ENCODE measurements around the gene RNF114. TPM values are rescaled to one million over a fixed set of nuclear protein-coding genes. Genes with fewer than 3 reads are reported as not detected.

RNF114 gene
- total RNA-seq, 1 donor from 2014 or later, result 46.8 TPM

DNA sequence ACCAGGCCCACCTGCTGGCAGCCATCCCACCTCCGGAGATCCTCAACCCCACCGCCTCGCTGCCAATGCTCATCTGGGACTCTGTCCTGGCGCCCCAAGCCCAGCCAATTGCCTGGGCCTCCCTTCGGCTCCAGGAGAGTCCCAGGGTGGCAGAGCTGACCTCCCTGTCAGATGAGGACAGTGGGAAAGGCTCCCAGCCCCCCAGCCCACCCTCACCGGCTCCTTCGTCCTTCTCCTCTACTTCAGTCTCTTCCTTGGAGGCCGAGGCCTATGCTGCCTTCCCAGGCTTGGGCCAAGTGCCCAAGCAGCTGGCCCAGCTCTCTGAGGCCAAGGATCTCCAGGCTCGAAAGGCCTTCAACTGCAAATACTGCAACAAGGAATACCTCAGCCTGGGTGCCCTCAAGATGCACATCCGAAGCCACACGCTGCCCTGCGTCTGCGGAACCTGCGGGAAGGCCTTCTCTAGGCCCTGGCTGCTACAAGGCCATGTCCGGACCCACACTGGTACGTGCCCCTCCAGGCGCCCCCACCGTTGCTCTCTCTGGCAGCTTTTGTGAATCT is 47.7 kb downstream of the RNF114 start:
- H3K4me1 Mint-ChIP-seq (ENCODE audit: unreplicated experiment), result peaks cover 70% of the 10 kb centered on the region
- H3K27ac Mint-ChIP-seq (ENCODE audit: unreplicated experiment), result peak overlapping the region; percentile 59
- peaks cover 22% of the 10 kb centered on the region for H3K36me3 Mint-ChIP-seq (ENCODE audit: low read depth, unreplicated experiment)
- H3K4me3 Mint-ChIP-seq (ENCODE audit: unreplicated experiment), result peak overlapping the region; percentile 98
- DNase-seq (ENCODE audit: low spot score), result no peak
- H3K9me3 Mint-ChIP-seq (ENCODE audit: unreplicated experiment), result no peaks in the 10 kb centered on the region
- H3K27me3 Mint-ChIP-seq (ENCODE audit: unreplicated experiment), result peaks cover 13% of the 10 kb centered on the region
- TF ChIP-seq, protein P1, sequence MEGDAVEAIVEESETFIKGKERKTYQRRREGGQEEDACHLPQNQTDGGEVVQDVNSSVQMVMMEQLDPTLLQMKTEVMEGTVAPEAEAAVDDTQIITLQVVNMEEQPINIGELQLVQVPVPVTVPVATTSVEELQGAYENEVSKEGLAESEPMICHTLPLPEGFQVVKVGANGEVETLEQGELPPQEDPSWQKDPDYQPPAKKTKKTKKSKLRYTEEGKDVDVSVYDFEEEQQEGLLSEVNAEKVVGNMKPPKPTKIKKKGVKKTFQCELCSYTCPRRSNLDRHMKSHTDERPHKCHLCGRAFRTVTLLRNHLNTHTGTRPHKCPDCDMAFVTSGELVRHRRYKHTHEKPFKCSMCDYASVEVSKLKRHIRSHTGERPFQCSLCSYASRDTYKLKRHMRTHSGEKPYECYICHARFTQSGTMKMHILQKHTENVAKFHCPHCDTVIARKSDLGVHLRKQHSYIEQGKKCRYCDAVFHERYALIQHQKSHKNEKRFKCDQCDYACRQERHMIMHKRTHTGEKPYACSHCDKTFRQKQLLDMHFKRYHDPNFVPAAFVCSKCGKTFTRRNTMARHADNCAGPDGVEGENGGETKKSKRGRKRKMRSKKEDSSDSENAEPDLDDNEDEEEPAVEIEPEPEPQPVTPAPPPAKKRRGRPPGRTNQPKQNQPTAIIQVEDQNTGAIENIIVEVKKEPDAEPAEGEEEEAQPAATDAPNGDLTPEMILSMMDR (IDR thresholded peaks at IDR 0.05; ENCODE audit: unreplicated experiment), result no peak

DNA sequence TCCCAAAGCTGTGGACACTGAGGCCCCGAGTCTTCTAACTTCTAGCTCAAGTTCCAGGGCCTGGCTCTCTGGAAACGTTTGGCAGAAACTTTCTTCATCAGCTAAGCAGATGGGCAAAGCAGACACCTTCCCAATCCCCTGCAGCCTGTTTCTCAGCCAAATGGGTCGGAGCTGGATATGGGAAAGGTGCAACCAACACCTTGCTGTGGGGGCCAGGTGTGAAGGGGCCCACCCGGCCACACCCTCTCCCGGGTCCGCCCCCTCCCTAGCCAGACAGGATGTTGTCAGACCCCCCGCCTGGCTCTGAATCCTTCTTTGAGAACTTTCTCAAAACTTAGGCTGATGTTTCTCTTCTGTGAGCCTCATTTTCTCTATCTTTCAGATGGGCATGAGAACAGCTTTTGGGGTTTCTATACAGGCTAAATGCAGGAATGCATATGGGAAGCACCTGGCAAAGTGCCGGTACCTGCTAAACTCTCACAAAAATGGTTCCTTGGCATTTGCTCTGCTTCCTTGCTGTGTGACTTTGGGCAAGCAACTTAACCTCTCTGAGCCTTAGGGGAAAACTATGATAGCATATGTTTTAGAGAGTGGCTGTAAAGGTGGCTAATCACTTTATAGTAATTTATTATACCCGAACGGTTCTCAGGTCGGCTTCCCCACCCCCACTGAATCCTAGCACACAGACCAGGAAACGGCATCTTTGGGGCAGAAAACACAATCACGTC is 48.4 kb downstream of the RNF114 start:
- TF ChIP-seq, protein P1 (IDR thresholded peaks at IDR 0.05; ENCODE audit: unreplicated experiment), result no peak
- DNase-seq (ENCODE audit: low spot score), result no peak
- no peaks in the 10 kb centered on the region for H3K9me3 Mint-ChIP-seq (ENCODE audit: unreplicated experiment)
- H3K4me1 Mint-ChIP-seq (ENCODE audit: unreplicated experiment), result peaks cover 73% of the 10 kb centered on the region
- H3K36me3 Mint-ChIP-seq (ENCODE audit: low read depth, unreplicated experiment), result peaks cover 27% of the 10 kb centered on the region
- H3K27me3 Mint-ChIP-seq (ENCODE audit: unreplicated experiment), result peaks cover 13% of the 10 kb centered on the region
- H3K4me3 Mint-ChIP-seq (ENCODE audit: unreplicated experiment), result peak overlapping the region; percentile 98
- H3K27ac Mint-ChIP-seq (ENCODE audit: unreplicated experiment), result peak overlapping the region; percentile 30

DNA sequence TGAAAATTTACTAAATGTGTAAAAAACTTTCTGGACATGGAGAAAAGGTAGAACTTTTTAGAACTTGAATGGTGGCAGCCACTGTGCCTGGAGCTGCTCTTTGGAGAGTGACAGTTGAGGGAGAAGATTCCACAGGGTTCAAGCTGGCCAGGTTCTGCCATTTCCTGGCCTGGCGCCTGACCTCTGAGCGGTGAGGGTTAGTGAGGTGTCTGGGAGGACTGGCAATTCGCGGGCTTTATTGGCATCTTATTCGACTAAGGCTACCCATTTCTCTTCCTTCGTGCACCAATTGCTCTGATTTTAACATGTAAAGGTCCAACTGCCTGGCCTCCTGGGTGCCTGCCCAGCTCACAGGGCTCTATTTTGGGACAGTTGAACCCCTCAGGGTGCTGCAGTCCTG is 49.0 kb downstream of the RNF114 start:
- Mint-ChIP-seq H3K27ac (ENCODE audit: unreplicated experiment) (no peak overlapping the region), H3K36me3 (ENCODE audit: low read depth, unreplicated experiment) (peaks cover 27% of the 10 kb centered on the region), H3K4me3 (ENCODE audit: unreplicated experiment) (peak overlapping the region; percentile 98), H3K27me3 (ENCODE audit: unreplicated experiment) (peaks cover 11% of the 10 kb centered on the region), H3K4me1 (ENCODE audit: unreplicated experiment) (peaks cover 78% of the 10 kb centered on the region), H3K9me3 (ENCODE audit: unreplicated experiment) (no peaks in the 10 kb centered on the region)
- DNase-seq (ENCODE audit: low spot score), result no peak
- TF ChIP-seq, protein P1 (IDR thresholded peaks at IDR 0.05; ENCODE audit: unreplicated experiment), result no peak

DNA sequence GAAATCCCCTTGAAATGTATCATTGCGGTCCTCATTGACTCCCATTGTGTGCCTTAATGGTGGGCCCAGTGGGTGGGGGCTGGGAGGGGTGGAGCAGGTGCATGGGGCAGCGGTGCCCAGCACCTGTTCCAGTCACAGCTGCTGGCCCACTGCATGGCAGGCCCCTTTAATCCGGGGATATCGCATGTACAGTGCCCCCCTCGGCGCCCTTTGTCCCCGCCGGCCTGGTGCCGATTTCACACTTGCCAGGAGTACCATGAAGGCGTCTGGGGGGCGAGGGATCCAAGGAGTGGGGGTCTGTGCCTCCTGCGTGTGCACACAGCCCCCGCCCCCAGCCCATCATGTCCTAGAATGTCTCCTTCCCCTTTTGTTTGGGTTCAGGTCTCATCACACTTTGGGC is 49.4 kb downstream of the RNF114 start:
- H3K27ac Mint-ChIP-seq (ENCODE audit: unreplicated experiment), result no peak overlapping the region
- H3K9me3 Mint-ChIP-seq (ENCODE audit: unreplicated experiment), result no peaks in the 10 kb centered on the region
- DNase-seq (ENCODE audit: low spot score), result no peak
- peaks cover 10% of the 10 kb centered on the region for H3K27me3 Mint-ChIP-seq (ENCODE audit: unreplicated experiment)
- peaks cover 83% of the 10 kb centered on the region for H3K4me1 Mint-ChIP-seq (ENCODE audit: unreplicated experiment)
- H3K36me3 Mint-ChIP-seq (ENCODE audit: low read depth, unreplicated experiment), result peaks cover 27% of the 10 kb centered on the region
- peak overlapping the region; percentile 98 for H3K4me3 Mint-ChIP-seq (ENCODE audit: unreplicated experiment)
- TF ChIP-seq, protein P1 (IDR thresholded peaks at IDR 0.05; ENCODE audit: unreplicated experiment), result no peak

DNA sequence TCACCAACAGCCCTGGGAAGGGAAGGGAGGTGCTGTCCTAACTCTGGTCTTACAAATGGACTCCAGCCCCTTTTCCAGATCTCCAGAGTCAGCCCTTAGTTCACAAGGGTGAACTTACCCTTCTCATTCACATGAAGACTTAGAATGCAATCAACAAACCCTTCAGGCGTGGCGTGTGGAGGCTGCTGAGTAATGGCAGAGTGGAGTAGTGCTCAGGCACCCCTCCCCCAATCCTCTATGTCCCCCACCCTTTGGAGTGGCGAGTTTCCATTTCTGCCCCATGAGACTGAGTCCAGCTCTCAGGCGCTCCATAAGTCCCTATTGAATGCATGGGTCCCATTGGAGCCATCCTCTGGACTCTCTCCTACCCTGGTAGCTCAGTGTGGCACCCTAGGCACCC is 49.9 kb downstream of the RNF114 start:
- DNase-seq (ENCODE audit: low spot score), result no peak
- Mint-ChIP-seq H3K4me3 (ENCODE audit: unreplicated experiment) (peak overlapping the region; percentile 98), H3K9me3 (ENCODE audit: unreplicated experiment) (no peaks in the 10 kb centered on the region), H3K27me3 (ENCODE audit: unreplicated experiment) (peaks cover 7% of the 10 kb centered on the region), H3K36me3 (ENCODE audit: low read depth, unreplicated experiment) (peaks cover 27% of the 10 kb centered on the region), H3K4me1 (ENCODE audit: unreplicated experiment) (peaks cover 85% of the 10 kb centered on the region), H3K27ac (ENCODE audit: unreplicated experiment) (no peak overlapping the region)
- TF ChIP-seq, protein P1 (IDR thresholded peaks at IDR 0.05; ENCODE audit: unreplicated experiment), result no peak
